GM18520 (cell line): ENCODE results near the gene MAP3K14.

Source experiments
- ATAC-seq: cut with Tn5 transposase; IDR thresholded peaks from one replicate; pipeline ENCODE4 v1.9.1; 2021; ENCODE audit not compliant: unreplicated experiment

MAP3K14 gene

GRCh38 chr17:45339646-45340605 lies 23.1 kb upstream of the MAP3K14 start:
- ATAC-seq = no peak

DNA sequence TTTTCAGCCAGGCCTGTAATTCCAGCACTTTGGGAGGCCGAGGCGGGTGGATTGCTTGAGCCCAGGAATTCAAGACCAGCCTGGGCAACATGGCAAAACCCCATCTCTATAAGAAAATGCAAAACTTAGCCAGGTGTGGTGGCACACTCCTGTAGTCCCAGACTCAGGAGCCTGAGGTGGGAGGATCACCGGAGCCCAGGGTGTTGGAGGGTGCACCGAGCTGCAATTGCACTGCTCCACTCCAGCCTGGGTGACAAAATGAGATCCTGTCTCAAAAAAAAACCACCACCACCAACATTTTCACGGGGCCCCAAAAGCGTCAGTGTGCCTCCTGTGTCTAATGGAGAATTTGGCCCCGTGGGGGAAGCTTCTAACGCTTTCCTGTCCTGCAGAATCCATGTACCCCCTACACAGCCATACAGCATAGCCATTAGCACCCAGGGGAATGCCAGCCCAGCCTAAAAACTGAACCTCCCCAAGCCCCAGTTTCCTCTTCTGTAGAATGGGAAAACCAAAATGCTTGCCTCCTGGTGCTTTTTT lies 22.2 kb upstream of the MAP3K14 start:
- ATAC-seq = no peak

- no peak for ATAC-seq
Observed at GRCh38 chr17:45338023-45338781, 21.4 kb upstream of the MAP3K14 start.

DNA sequence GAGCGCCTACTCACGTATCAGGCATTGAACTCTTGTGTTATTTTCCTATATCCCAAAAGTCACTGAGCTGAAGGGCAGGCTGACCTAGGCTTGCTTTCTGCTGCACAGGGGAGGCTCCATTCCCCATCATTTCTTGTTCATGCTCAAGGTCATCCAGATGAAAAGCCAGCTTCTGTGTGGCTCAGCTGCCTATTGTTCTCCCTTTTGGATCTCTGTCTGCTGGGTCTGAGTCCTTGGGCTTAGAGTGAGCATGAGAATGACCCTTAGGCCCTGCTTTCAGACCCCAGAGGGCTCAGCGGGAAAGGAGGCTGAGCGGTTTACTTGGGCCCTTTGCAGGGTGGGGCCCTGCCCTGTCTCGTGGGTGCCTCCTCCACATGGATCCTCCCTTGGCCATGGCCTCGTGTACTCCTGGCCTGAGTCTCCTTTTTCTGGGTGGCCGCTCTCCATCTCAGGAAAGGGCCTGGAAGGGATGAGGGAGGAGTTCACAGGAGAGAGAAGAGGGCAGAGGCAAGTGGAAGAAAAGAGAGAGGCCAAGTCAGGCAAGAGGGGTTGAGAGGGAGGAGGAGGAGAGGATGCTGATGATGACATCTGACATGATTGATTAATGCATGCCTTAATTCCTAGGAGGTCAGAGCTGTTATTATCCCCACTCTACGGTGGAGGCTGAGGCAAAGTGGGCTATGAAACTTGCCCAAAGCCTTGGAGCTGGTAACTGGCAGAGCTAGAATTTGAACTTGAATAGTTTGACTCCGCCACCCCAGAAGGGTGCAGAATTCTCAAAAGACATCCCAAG lies 19.8 kb upstream of the MAP3K14 start:
- ATAC-seq = no peak

- ATAC-seq = no peak
Observed at GRCh38 chr17:45335721-45336120, 18.9 kb upstream of the MAP3K14 start.

DNA sequence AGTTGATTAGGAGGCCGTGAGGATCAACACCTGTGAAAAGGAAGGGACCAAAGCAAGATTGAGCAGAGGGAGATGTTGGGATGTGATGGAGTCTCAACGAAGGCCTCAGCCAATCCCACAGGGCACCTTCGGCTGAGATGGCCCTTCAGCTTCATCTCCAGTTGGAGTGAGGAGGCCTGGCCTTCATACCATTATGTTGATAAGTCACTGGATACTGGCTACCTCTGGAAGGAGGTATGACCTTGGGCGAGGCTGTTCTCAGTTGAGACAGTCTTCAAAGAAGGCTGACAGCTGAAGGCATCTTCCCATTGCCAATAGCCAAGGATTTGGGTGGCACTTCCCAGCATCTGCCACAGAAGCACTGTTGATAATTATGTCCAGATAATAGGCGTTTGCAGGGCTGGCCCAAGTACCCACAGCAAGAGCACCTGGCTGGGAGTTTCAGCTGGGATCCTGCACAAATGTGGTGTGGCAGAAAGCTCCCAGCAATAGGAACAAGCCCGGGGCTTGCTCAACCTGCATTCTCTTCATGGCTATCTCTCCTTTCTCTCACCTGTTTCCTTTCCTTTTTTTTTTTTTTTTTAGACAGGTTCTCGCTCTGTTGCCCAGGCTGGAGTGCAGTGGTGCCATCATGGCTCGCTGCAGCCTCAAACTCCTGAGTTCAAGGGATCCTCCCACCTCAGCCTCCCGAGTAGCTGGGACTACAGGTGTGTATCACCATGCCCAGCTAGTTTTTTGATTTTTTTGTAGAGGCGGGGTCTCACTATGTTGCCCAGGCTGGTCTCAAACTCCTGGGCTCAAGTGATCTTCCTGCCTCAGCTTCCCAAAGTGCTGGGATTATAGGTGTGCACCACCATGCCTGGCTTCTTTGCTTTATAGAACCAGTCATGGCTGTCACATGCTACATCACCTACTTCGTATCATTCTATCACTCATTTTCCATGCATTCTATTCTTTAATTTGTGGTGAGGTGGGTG lies 18.2 kb upstream of the MAP3K14 start:
- ATAC-seq = no peak

DNA sequence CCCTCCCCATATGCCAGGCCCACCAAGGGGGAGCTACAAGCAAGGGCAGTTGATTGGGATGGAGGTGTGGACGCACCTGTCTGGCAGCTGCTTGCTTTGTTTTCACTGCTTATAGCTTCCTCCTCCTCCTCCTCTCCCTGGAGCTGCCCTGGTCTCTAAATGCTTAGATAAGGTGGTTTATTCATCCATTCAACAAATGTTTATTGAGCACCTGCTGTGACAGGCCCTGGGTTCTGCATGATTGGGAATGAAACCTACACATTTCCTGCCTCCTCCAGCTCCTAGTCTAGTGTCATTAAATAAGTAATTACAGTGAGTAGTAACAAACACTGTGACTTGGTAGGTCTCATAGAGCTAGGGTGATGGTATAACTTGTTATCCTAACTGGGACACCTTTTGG lies 17.4 kb upstream of the MAP3K14 start:
- no peak for ATAC-seq

DNA sequence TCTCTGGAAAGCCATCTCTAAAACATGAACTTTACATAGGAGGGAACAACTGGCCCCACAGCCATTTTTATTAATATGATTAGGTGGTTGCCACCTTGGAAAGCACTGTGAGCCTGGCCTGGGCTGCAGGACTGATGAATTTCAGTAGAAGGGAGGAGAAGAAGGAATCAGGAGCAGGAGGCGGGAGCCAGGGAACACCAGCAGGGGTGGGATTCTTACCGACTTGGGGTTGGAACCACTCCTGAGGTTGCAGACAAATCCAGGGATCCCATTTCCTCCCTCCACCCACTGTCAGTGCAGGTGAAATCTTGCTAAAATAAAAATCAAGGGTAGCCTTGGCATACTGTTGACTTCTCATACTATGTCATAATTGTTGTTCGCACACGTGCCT lies 16.9 kb upstream of the MAP3K14 start:
- ATAC-seq = no peak

- ATAC-seq = no peak
Observed at GRCh38 chr17:45332989-45333701, 16.3 kb upstream of the MAP3K14 start.

GRCh38 chr17:45332505-45332904 lies 15.7 kb upstream of the MAP3K14 start:
- ATAC-seq = no peak

- ATAC-seq = no peak
Observed at GRCh38 chr17:45326626-45327025, 9.8 kb upstream of the MAP3K14 start.

GRCh38 chr17:45325810-45326209 lies 9.0 kb upstream of the MAP3K14 start:
- ATAC-seq = no peak

DNA sequence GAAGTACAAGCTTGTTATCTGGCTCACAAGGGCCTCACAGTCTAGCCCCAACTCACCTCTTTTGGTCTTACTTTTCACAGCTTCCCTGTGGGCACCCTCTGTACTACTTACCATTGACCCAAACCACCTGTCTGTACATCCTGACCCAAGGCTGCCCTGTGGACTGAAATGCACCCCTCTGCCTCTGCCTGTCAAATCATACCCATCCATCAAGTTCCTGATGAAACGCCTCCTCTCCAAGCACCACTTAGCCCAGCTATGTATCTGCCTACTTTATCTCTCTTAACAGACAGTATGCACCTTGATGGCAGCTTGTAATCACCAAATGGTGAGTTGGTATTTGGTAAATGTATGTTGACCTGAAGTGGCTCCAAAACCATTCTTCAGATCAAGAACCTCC lies 7.5 kb upstream of the MAP3K14 start:
- no peak for ATAC-seq

GRCh38 chr17:45322168-45322567 lies 5.3 kb upstream of the MAP3K14 start:
- no peak for ATAC-seq

DNA sequence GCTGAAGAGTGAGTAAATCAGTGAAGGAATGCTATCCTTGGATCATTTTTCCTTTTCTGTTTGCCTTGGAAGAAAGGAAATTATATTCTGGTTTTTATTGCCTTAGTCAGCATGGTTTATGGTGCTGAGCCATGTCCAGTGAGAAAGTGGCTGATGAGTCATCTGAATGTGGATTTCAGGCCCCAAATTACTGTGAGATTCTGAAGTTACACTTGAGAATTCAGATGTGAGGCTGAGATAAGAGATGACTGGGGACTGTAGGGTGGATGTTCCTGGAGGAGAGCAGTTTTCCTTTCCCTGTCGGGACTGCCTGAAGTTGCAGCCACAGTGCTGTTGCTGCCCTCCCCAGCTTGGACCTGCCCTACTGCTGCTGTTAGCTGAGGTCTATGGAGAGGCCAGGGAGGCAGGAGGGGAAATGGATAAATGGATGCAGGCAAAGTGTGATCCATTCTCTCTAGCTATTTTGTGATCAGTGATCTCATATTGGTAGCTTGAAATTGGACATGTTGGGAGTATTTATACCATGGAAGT lies 4.2 kb upstream of the MAP3K14 start:
- no peak for ATAC-seq

DNA sequence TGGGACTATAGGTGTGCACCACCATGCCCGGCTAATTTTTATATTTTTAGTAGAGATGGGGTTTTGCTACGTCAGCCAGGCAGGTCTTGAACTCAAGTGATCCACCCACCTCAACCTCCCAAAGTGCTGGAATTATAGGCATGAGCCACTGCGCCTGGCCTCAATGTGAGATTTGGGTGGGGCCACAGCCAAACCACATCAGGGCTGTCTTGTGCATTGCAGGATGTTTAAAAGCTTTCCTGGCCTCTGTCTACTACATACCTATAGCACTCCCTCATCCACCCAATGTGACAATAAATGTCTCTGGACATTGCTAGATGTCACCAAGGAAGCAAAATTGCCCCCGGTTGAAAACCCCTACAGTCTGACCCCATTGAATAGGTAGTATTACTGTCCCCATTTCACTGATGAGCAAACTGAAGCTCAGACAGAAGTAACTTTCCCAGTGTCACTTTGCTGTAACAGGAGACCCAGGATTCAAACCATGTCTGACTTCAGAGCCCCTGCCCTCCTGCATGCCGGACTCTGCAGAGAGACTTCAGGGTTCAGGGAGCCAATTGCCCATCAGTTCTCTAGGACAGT lies 3.6 kb upstream of the MAP3K14 start:
- no peak for ATAC-seq

DNA sequence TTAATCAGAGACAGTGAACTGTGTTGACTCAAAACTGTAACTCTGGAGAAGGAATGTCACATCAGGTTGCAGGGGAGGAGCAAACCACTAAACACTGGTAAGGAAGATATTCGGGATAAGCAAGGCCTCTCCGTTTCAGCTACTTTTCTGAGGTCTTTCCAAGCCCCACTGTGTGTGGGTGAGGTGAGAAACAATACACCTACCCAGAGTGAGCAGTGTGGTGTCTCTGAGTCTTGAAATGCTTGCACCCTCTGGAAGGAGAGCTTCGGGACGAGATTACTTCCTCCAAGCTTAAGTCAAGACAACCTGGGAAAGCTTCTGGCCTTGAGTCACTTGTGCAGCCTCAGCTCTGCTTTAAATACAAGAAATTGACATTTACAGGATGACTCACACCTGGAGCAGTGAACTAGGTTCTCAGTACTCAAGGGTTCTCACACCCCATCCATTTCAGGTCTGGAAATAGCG lies 2.5 kb upstream of the MAP3K14 start:
- no peak for ATAC-seq

DNA sequence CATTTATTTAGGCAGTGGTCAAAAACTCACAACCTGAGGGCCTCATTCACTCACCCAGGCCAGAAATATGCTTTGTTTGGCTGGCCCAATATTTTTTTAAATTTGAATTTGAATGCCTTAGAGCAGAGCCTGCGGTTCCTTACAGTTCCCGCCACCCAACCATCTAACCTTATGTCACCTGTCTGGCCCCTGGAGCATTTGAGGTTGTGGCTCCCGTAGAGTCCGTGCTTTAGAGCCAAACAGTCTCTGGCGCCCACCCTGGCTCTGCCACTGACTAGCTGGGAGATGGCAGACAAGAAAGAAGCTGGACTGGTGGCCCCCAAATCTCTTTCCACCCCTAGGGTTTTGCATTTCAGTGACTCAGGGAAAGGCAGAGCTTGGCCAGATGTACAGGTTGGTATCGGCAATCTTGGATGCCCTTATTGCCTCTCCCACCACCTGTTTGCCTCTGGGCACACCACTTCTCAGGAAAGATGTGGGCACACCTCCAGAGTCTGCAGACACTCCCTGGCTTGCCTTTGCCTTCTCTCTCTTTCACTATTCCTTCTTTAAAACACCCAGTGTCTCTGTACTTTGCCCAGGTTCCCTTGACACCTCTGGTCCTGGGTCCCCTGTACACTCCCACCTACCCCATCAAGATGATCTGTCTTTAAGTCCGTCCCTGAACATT lies 1.9 kb upstream of the MAP3K14 start:
- no peak for ATAC-seq
